NCI-H2107 treated with DMSO at 0.1 percent for 48 hours (cell line): ENCODE results near the gene CELA2B.
"Not testable (repeated sequence)": the region's sequence is repeated elsewhere in the genome, so short reads cannot be mapped to it uniquely, and the experiment has no call there.

Source experiments
- DNase-seq: peaks from one replicate; lab custom pipeline; 2025; ENCODE audit not compliant: unreplicated experiment; lab: John Stamatoyannopoulos, UW

Gene CELA2B

GRCh38 chr1:15475752-15476314, at the start of gene CELA2B:
CELA2B (plus strand) TSS chr1:15476104; CDS start chr1:15476126, 22 bp downstream.
- no peak for DNase-seq

- DNase-seq, result no peak
These were observed 49.2 kb upstream of the CELA2B start for GRCh38 chr1:15426492-15427279.

GRCh38 chr1:15427280-15427666, 48.6 kb upstream of the CELA2B start:
- no peak for DNase-seq

- DNase-seq, result not testable (repeated sequence)
These were observed 47.7 kb upstream of the CELA2B start for GRCh38 chr1:15428252-15428651.

GRCh38 chr1:15428815-15429435, 47.0 kb upstream of the CELA2B start:
- no peak for DNase-seq

GRCh38 chr1:15429701-15430149, 46.2 kb upstream of the CELA2B start:
- no peak for DNase-seq

- no peak for DNase-seq
These were observed 44.9 kb upstream of the CELA2B start for GRCh38 chr1:15430787-15431570.

GRCh38 chr1:15431571-15431948, 44.3 kb upstream of the CELA2B start:
- no peak for DNase-seq

- no peak for DNase-seq
These were observed 43.6 kb upstream of the CELA2B start for GRCh38 chr1:15432324-15432723.

GRCh38 chr1:15433471-15433870, 42.4 kb upstream of the CELA2B start:
- no peak for DNase-seq

GRCh38 chr1:15434739-15435138, 41.2 kb upstream of the CELA2B start:
- not testable (repeated sequence) for DNase-seq

GRCh38 chr1:15435239-15436077, 40.4 kb upstream of the CELA2B start:
- no peak for DNase-seq

- DNase-seq, result peak; percentile 87
These were observed 38.9 kb upstream of the CELA2B start for GRCh38 chr1:15436881-15437442.

- DNase-seq, result no peak
These were observed 36.6 kb upstream of the CELA2B start for GRCh38 chr1:15439325-15439724.

GRCh38 chr1:15440357-15440756, 35.5 kb upstream of the CELA2B start:
- DNase-seq, result no peak

GRCh38 chr1:15441247-15441646, 34.7 kb upstream of the CELA2B start:
- DNase-seq, result no peak

- DNase-seq, result no peak
These were observed 33.8 kb upstream of the CELA2B start for GRCh38 chr1:15442119-15442518.

GRCh38 chr1:15442759-15443158, 33.1 kb upstream of the CELA2B start:
- no peak for DNase-seq

- DNase-seq, result no peak
These were observed 32.6 kb upstream of the CELA2B start for GRCh38 chr1:15443281-15443680.
